ENCODE results near the gene SGPP2. TPM values are rescaled to one million over a fixed set of nuclear protein-coding genes. Genes with fewer than 3 reads are reported as not detected.

SGPP2 gene
- total RNA-seq, 1 donor = not detected

- no peak for DNase-seq (ENCODE audit: low read depth)
- no peak overlapping the region for H3K4me3 ChIP-seq (ENCODE audit: low read depth, low read length)
- no peak for TF ChIP-seq CTCF (IDR thresholded peaks at IDR 0.05; ENCODE audit: insufficient read depth, low read length)
These were observed 136.8 kb downstream of the SGPP2 start for GRCh38 chr2:222561151-222561550.

- DNase-seq (ENCODE audit: low read depth) = peak; percentile 57
- peak; percentile 63 for TF ChIP-seq CTCF (IDR thresholded peaks at IDR 0.05; ENCODE audit: insufficient read depth, low read length)
- no peak overlapping the region for H3K4me3 ChIP-seq (ENCODE audit: low read depth, low read length)
These were observed 137.7 kb downstream of the SGPP2 start for GRCh38 chr2:222561817-222562645.

GRCh38 chr2:222563106-222563718, 138.9 kb downstream of the SGPP2 start:
- DNase-seq (ENCODE audit: low read depth) = no peak
- H3K4me3 ChIP-seq (ENCODE audit: low read depth, low read length) = no peak overlapping the region
- no peak for TF ChIP-seq CTCF (IDR thresholded peaks at IDR 0.05; ENCODE audit: insufficient read depth, low read length)

GRCh38 chr2:222563936-222564335, 139.6 kb downstream of the SGPP2 start:
- no peak for TF ChIP-seq CTCF (IDR thresholded peaks at IDR 0.05; ENCODE audit: insufficient read depth, low read length)
- no peak for DNase-seq (ENCODE audit: low read depth)
- H3K4me3 ChIP-seq (ENCODE audit: low read depth, low read length) = no peak overlapping the region

GRCh38 chr2:222566229-222566628, 141.9 kb downstream of the SGPP2 start:
- DNase-seq (ENCODE audit: low read depth) = no peak

GRCh38 chr2:222568865-222569264, 144.5 kb downstream of the SGPP2 start:
- no peak overlapping the region for H3K4me3 ChIP-seq (ENCODE audit: low read depth, low read length)
- DNase-seq (ENCODE audit: low read depth) = peak; percentile 72
- no peak for TF ChIP-seq CTCF (IDR thresholded peaks at IDR 0.05; ENCODE audit: insufficient read depth, low read length)

More at GRCh38 chr2:222566229-222566628, 141.9 kb downstream of the SGPP2 start:
- no peak overlapping the region for H3K4me3 ChIP-seq (ENCODE audit: low read depth, low read length)
- no peak for TF ChIP-seq CTCF (IDR thresholded peaks at IDR 0.05; ENCODE audit: insufficient read depth, low read length)
